GM12874 (cell line): ENCODE results near the gene KRTAP10-2.

Source experiments
- CTCF ChIP-seq: IDR thresholded peaks from 2 replicates; pipeline ENCODE4 v1.5.1; 2011; ENCODE audit warnings: low read depth, mild to moderate bottlenecking, control low read depth, low read length, moderate library complexity; ENCODE audit not compliant: insufficient read depth

The KRTAP10-2 gene

GRCh38 chr21:44552136-44552535, 831 bp upstream of the KRTAP10-2 start:
- no peak for TF ChIP-seq CTCF

- no peak for TF ChIP-seq CTCF
Observed at GRCh38 chr21:44550807-44551206, 498 bp downstream of the KRTAP10-2 start.

- no peak for TF ChIP-seq CTCF
Observed at GRCh38 chr21:44549525-44550211, 1.6 kb downstream of the KRTAP10-2 start.

GRCh38 chr21:44548922-44549321, 2.4 kb downstream of the KRTAP10-2 start:
- no peak for TF ChIP-seq CTCF

DNA sequence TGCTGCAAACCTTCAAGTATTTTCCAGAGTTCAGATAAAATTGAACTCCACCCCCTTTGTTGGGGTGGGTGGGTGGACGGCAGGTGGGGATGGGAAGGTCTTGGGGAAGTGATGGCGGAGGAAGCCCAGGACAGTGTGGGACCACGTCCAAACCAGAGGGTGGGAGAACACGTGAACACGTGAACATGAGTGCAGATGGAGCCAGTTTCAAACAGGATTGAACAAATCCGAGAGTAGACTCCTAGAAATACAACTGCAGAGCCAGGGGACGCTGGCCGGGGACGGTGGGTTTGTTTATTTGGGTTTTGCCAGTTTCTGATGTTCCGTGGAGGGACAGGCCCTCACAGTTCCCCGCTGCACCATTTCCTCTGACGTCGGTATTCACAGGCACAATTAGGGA, 2.9 kb downstream of the KRTAP10-2 start:
- no peak for TF ChIP-seq CTCF

DNA sequence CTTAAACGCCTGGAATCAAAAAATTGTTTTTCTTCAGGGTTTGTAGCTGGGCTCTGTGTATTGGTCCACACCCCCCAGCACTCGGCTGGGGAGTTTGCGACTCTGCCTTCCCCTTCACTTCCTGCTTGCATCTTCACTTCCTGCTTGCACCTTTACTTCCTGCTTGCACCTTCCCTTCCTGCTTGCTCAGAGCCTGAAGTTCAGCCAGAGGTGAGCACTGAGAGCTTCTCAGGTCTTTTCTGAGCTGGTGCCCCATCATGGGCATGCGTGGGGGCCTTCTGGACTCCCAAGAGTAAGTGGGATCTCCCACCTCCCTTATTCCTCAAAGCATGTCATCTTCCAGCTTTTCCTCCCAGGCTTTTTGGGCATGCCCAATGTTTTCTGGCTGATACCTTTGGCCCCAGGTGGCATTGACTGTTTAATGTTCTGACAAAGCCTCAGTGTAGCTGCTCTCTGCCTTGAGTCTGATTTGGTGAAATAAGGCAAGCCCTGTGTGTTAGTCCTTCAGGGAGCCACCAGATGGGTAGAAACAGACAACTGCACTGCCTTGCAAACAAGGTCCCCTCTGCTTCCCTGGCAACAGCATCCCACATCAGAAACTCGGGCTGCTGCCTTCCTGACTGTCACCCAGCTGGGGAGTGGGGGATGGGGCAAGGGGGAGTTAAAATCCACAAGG, 3.5 kb downstream of the KRTAP10-2 start:
- no peak for TF ChIP-seq CTCF

GRCh38 chr21:44544566-44544965, 6.7 kb downstream of the KRTAP10-2 start:
- TF ChIP-seq CTCF: no peak
